HAP-1 (cell line): Measurements from ENCODE around the gene TRAP1.
"Not testable (repeated sequence)": the region's sequence is repeated elsewhere in the genome, so short reads cannot be mapped to it uniquely, and the experiment has no call there.

ENCODE experiments used
- DNase-seq, 2 experiments: peaks; one replicate each; pipeline ENCODE4 v3.0.0-alpha.2; 2016 to 2020; ENCODE audit warnings: low spot score in 2 of 2
- H3K27me3 ChIP-seq: fragments of 250-450 bp; sonication (Bioruptor Pico); 2 replicates; pipeline ENCODE4 v1.5.1; 2020; ENCODE audit warnings: low read depth, mild to moderate bottlenecking, moderate library complexity
- H3K36me3 ChIP-seq: fragments of 250-450 bp; sonication (Bioruptor Pico); replicated peaks from 2 replicates; pipeline ENCODE4 v1.5.1; 2020; ENCODE audit warnings: mild to moderate bottlenecking
- H3K4me1 ChIP-seq: fragments of 250-450 bp; sonication (Bioruptor Pico); 2 replicates; pipeline ENCODE4 v1.5.1; 2020; ENCODE audit warnings: mild to moderate bottlenecking
- H3K4me3 ChIP-seq: fragments of 250-450 bp; sonication (Bioruptor Pico); 2 replicates; pipeline ENCODE4 v1.5.1; 2020; ENCODE audit warnings: mild to moderate bottlenecking, moderate library complexity
- H3K9me3 ChIP-seq: fragments of 250-450 bp; sonication (Bioruptor Pico); 2 replicates; pipeline ENCODE4 v1.5.1; 2020; ENCODE audit warnings: mild to moderate bottlenecking, moderate library complexity
- in situ Hi-C: fragments of 300-500 bp; cut with MboI; formaldehyde crosslinking; loops from 3 replicates; pipeline ENCODE4 v1.14.3; 2020; ENCODE audit warnings: low sequenced_read_pairs, inconsistent platforms, mixed read lengths

TRAP1 gene

GRCh38 chr16:3609895-3610697 is 107.2 kb downstream of the TRAP1 start:
- peaks cover 9% of the 10 kb centered on the region; the same call in 1 of the 2 replicates for H3K4me1 ChIP-seq
- DNase-seq, result no peak
- in situ Hi-C loops, result no loop called here

DNA sequence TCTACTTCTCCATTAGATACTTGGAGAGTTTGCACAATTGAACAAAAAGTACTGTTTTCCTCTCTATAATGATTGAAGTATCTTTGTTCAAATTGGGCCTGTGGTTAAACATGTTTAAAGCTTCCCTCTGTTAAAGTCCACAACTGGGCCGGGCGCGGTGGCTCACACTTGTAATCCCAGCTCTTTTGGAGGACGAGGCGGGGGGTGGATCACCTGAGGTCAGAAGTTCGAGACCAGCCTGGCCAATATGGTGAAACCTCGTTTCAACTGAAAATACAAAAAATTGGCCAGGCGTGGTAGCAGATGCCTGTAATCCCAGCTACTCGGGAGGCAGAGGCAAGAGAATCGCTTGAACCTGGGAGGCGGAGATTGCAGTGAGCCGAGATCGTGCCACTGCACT is 108.3 kb downstream of the TRAP1 start:
- H3K4me3 ChIP-seq, H3K36me3 ChIP-seq, H3K4me1 ChIP-seq, H3K27me3 ChIP-seq, in situ Hi-C loops, H3K9me3 ChIP-seq, DNase-seq: not testable (repeated sequence)

More at GRCh38 chr16:3609895-3610697, 107.2 kb downstream of the TRAP1 start:
- H3K4me3 ChIP-seq, result peak overlapping the region; percentile 99
- no peaks in the 10 kb centered on the region for H3K27me3 ChIP-seq
- H3K9me3 ChIP-seq, result no peaks in the 10 kb centered on the region
- peaks cover 3% of the 10 kb centered on the region for H3K36me3 ChIP-seq

DNA sequence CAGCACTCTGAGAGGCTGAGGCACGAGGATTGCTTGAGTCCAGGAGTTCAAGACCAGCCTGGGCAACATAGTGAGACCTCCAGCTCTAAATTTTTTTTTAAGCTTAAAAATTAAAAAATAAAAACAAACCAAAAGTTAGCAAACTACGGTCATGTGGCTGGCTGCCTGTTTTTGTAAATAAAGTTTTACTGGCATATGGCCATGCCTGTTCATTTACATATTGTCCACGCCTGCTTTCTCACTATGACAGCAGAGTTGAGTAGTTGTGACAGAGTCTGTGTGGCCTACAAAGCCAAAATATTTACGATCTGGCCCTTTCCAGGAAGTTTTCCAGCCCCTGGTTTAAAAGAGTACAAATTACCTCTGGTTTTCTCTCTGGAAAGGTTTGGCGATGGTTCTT is 109.3 kb downstream of the TRAP1 start:
- in situ Hi-C loops, result no loop called here
- Histone ChIP-seq H3K36me3 (peaks cover 3% of the 10 kb centered on the region), H3K27me3 (no peaks in the 10 kb centered on the region), H3K9me3 (no peaks in the 10 kb centered on the region), H3K4me1 (peaks cover 9% of the 10 kb centered on the region; the same call in 1 of the 2 replicates), H3K4me3 (no peak overlapping the region)
- no peak for DNase-seq
